CD4-positive, alpha-beta memory T cell (primary cell): ENCODE data around the gene FFAR1. TPM values are rescaled to one million over a fixed set of nuclear protein-coding genes. Genes with fewer than 3 reads are reported as not detected.
A peak's percentile ranks its signal among the peaks of the same experiment; 100 is the strongest.

ENCODE experiments used
- CTCF ChIA-PET: fragments of 350-600 bp; sonication (Branson Sonifier 250); formaldehyde crosslinking; loops from one replicate; lab custom pipeline; 2021; ENCODE audit warnings: inconsistent platforms; ENCODE audit not compliant: partially characterized antibody; lab: Charles Lee
- POLR2A ChIA-PET: fragments of 350-600 bp; sonication (Branson Sonifier 250); formaldehyde crosslinking; loops from one replicate; lab custom pipeline; 2021; ENCODE audit not compliant: partially characterized antibody; lab: Charles Lee
- DNase-seq, 5 donors: peaks; one replicate each; pipeline versions ENCODE4 v3.0.0 to v3.0.0-alpha.2; 2020 to 2022; ENCODE audit warnings: mixed read lengths in 1 of 5
- H3K27ac ChIP-seq: one replicate; pipeline ENCODE4 v1.7.0; 2013; ENCODE audit warnings: low read depth, low read length
- H3K27me3 ChIP-seq: 2 replicates; pipeline ENCODE4 v1.7.0; 2013; ENCODE audit warnings: mild to moderate bottlenecking, low read length, moderate library complexity; ENCODE audit not compliant: insufficient read depth
- H3K36me3 ChIP-seq: 2 replicates; pipeline ENCODE4 v1.7.0; 2013; ENCODE audit warnings: mild to moderate bottlenecking, low read length, moderate library complexity; ENCODE audit not compliant: insufficient read depth
- H3K4me1 ChIP-seq: 2 replicates; pipeline ENCODE4 v1.7.0; 2013; ENCODE audit warnings: mild to moderate bottlenecking, low read length, moderate library complexity; ENCODE audit not compliant: insufficient read depth
- H3K4me3 ChIP-seq, 2 donors: one replicate each; pipeline ENCODE4 v1.7.0; 2013; ENCODE audit warnings: low read length in 2 of 2, mild to moderate bottlenecking in 1 of 2
- H3K9me3 ChIP-seq, 2 donors: one replicate each; pipeline ENCODE4 v1.7.0; 2013; ENCODE audit warnings: low read length in 2 of 2, control low read depth in 1 of 2; ENCODE audit not compliant: control insufficient read depth in 1 of 2
- H3K27ac Mint-ChIP-seq, 7 donors: one replicate each; pipeline ENCODE4 v1.8.0; 2020 to 2021; ENCODE audit warnings: mixed read lengths in 7 of 7, mild to moderate bottlenecking in 6 of 7, inconsistent platforms in 3 of 7, moderate library complexity in 3 of 7
- H3K27me3 Mint-ChIP-seq, 2 donors: one replicate each; pipeline ENCODE4 v1.8.0; 2020 to 2021; ENCODE audit warnings: mixed read lengths in 2 of 2
- H3K36me3 Mint-ChIP-seq, 2 donors: one replicate each; pipeline ENCODE4 v1.8.0; 2020 to 2021; ENCODE audit warnings: mixed read lengths in 2 of 2, inconsistent platforms in 1 of 2, mild to moderate bottlenecking in 1 of 2
- H3K4me1 Mint-ChIP-seq, 4 donors: one replicate each; pipeline ENCODE4 v1.8.0; 2020 to 2021; ENCODE audit warnings: mixed read lengths in 4 of 4, mild to moderate bottlenecking in 1 of 4
- H3K4me3 Mint-ChIP-seq, 8 donors: one replicate each; pipeline ENCODE4 v1.8.0; 2020 to 2021; ENCODE audit warnings: mixed read lengths in 8 of 8, mild to moderate bottlenecking in 7 of 8, moderate library complexity in 6 of 8, inconsistent platforms in 3 of 8
- H3K9me3 Mint-ChIP-seq, 8 donors: one replicate each; pipeline ENCODE4 v1.8.0; 2020 to 2021; ENCODE audit warnings: mixed read lengths in 8 of 8, mild to moderate bottlenecking in 5 of 8, inconsistent platforms in 3 of 8, moderate library complexity in 1 of 8
- intact Hi-C: fragments of 100-400 bp; cut with micrococcal nuclease; formaldehyde crosslinking; loops from one replicate; pipeline ENCODE4 v1.15.1; 2023
- polyA plus RNA-seq, 2 donors: library from polyadenylated mRNA; unstranded; fragments of 300-500 nt; fragmentation: Illumina TruSeq; gene quantifications; one replicate each; pipeline ENCODE4 v1.2.3, GENCODE V29; 2021
- total RNA-seq, 2 experiments: library from RNA; stranded (reverse); gene quantifications; one replicate each; pipeline ENCODE4 v1.2.3, GENCODE V29; 2021

Gene FFAR1
- total and polyA plus RNA-seq, 4 experiments from 2014 or later: not detected

- H3K27me3 ChIP-seq: no peaks in the 10 kb centered on the region
- peak in 1 of 5 donors; percentile 16 for DNase-seq
- H3K4me3 Mint-ChIP-seq: no peak overlapping the region
- peaks cover 9% of the 10 kb centered on the region for H3K4me1 ChIP-seq
- no peak overlapping the region for H3K4me3 ChIP-seq
- ChIA-PET POLR2A (no interaction called here), CTCF (interaction anchor here (1.5 kb wide), 1 partner anchor 8 kb away, joined by 4 read pairs; no protein-coding TSS in a partner anchor)
- H3K27ac ChIP-seq: no peak overlapping the region
- no peaks in the 10 kb centered on the region for H3K9me3 Mint-ChIP-seq
- peaks cover 5 to 9% (median 9%) of the 10 kb centered on the region in 4 donors for H3K4me1 Mint-ChIP-seq
- intact Hi-C loops: no loop called here
- H3K36me3 Mint-ChIP-seq: no peaks in the 10 kb centered on the region
- H3K27me3 Mint-ChIP-seq: peaks cover 4 to 9% of the 10 kb centered on the region in 2 donors
- peak overlapping the region in 1 of 7 donors; percentile 42 for H3K27ac Mint-ChIP-seq
- no peaks in the 10 kb centered on the region for H3K9me3 ChIP-seq
- H3K36me3 ChIP-seq: no peaks in the 10 kb centered on the region
These were observed 13.2 kb downstream of the FFAR1 start for GRCh38 chr19:35360880-35361420.

GRCh38 chr19:35362261-35363000 is 14.7 kb downstream of the FFAR1 start:
- H3K27me3 ChIP-seq: no peaks in the 10 kb centered on the region
- H3K9me3 ChIP-seq: no peaks in the 10 kb centered on the region
- Mint-ChIP-seq H3K27me3 (peaks cover 4 to 9% of the 10 kb centered on the region in 2 donors), H3K27ac (no peak overlapping the region), H3K36me3 (no peaks in the 10 kb centered on the region), H3K4me3 (no peak overlapping the region), H3K9me3 (no peaks in the 10 kb centered on the region), H3K4me1 (peaks cover 5 to 9% (median 7%) of the 10 kb centered on the region in 4 donors)
- peak in 1 of 5 donors; percentile 13 for DNase-seq
- intact Hi-C loops: no loop called here
- no peaks in the 10 kb centered on the region for H3K36me3 ChIP-seq
- H3K4me1 ChIP-seq: peaks cover 9% of the 10 kb centered on the region
- H3K4me3 ChIP-seq: no peak overlapping the region
- ChIA-PET CTCF (interaction anchor here (0.9 to 1.5 kb wide), 2 partner anchors 10 kb away, joined by 3 to 4 read pairs; no protein-coding TSS in a partner anchor), POLR2A (no interaction called here)
- H3K27ac ChIP-seq: no peak overlapping the region

GRCh38 chr19:35363001-35363590 is 15.4 kb downstream of the FFAR1 start:
- no peak for DNase-seq
- no peaks in the 10 kb centered on the region for H3K9me3 ChIP-seq
- Mint-ChIP-seq H3K4me3 (no peak overlapping the region), H3K9me3 (no peaks in the 10 kb centered on the region), H3K27me3 (peaks cover 3 to 7% of the 10 kb centered on the region in 2 donors), H3K4me1 (peaks cover 3 to 4% (median 3%) of the 10 kb centered on the region in 4 donors), H3K36me3 (no peaks in the 10 kb centered on the region), H3K27ac (no peak overlapping the region)
- no peak overlapping the region for H3K4me3 ChIP-seq
- no peaks in the 10 kb centered on the region for H3K36me3 ChIP-seq
- no peaks in the 10 kb centered on the region for H3K27me3 ChIP-seq
- H3K27ac ChIP-seq: no peak overlapping the region
- intact Hi-C loops: no loop called here
- CTCF ChIA-PET: interaction anchor here (0.9 kb wide), 1 partner anchor 10 kb away, joined by 3 read pairs; no protein-coding TSS in a partner anchor
- H3K4me1 ChIP-seq: peaks cover 2% of the 10 kb centered on the region
- POLR2A ChIA-PET: no interaction called here

GRCh38 chr19:35363711-35364425 is 16.2 kb downstream of the FFAR1 start:
- Histone ChIP-seq H3K4me3 (no peak overlapping the region), H3K27me3 (no peaks in the 10 kb centered on the region), H3K4me1 (no peaks in the 10 kb centered on the region), H3K27ac (no peak overlapping the region), H3K36me3 (no peaks in the 10 kb centered on the region), H3K9me3 (no peaks in the 10 kb centered on the region)
- H3K4me1 Mint-ChIP-seq: no peaks in the 10 kb centered on the region
- H3K36me3 Mint-ChIP-seq: no peaks in the 10 kb centered on the region
- ChIA-PET CTCF (no interaction called here), POLR2A (no interaction called here)
- H3K9me3 Mint-ChIP-seq: no peaks in the 10 kb centered on the region
- no peak overlapping the region for H3K27ac Mint-ChIP-seq
- peaks cover 1 to 4% of the 10 kb centered on the region in 2 donors for H3K27me3 Mint-ChIP-seq
- no peak overlapping the region for H3K4me3 Mint-ChIP-seq
- intact Hi-C loops: no loop called here
- no peak for DNase-seq

- no peak overlapping the region for H3K27ac Mint-ChIP-seq
- Histone ChIP-seq H3K4me3 (no peak overlapping the region), H3K36me3 (no peaks in the 10 kb centered on the region), H3K9me3 (no peaks in the 10 kb centered on the region), H3K27me3 (no peaks in the 10 kb centered on the region), H3K27ac (no peak overlapping the region), H3K4me1 (no peaks in the 10 kb centered on the region)
- ChIA-PET CTCF (interaction anchor here (1.5 kb wide), 1 partner anchor 12 kb away, joined by 6 read pairs; no protein-coding TSS in a partner anchor), POLR2A (no interaction called here)
- no peak overlapping the region for H3K4me3 Mint-ChIP-seq
- intact Hi-C loops: no loop called here
- no peak for DNase-seq
- no peaks in the 10 kb centered on the region for H3K4me1 Mint-ChIP-seq
- H3K36me3 Mint-ChIP-seq: no peaks in the 10 kb centered on the region
- no peaks in the 10 kb centered on the region for H3K9me3 Mint-ChIP-seq
- H3K27me3 Mint-ChIP-seq: peaks cover 1 to 4% of the 10 kb centered on the region in 2 donors
These were observed 17.6 kb downstream of the FFAR1 start for GRCh38 chr19:35365303-35365702.

- Mint-ChIP-seq H3K4me1 (no peaks in the 10 kb centered on the region), H3K27ac (no peak overlapping the region), H3K9me3 (no peaks in the 10 kb centered on the region), H3K4me3 (no peak overlapping the region), H3K27me3 (peaks cover 1 to 4% of the 10 kb centered on the region in 2 donors), H3K36me3 (no peaks in the 10 kb centered on the region)
- H3K9me3 ChIP-seq: no peaks in the 10 kb centered on the region
- ChIA-PET POLR2A (no interaction called here), CTCF (interaction anchor here (1.0 kb wide), 1 partner anchor 127 kb away, joined by 3 read pairs; no protein-coding TSS in a partner anchor)
- H3K4me1 ChIP-seq: no peaks in the 10 kb centered on the region
- DNase-seq: no peak
- intact Hi-C loops: no loop called here
- H3K36me3 ChIP-seq: no peaks in the 10 kb centered on the region
- no peaks in the 10 kb centered on the region for H3K27me3 ChIP-seq
- H3K4me3 ChIP-seq: no peak overlapping the region
- no peak overlapping the region for H3K27ac ChIP-seq
These were observed 20.7 kb downstream of the FFAR1 start for GRCh38 chr19:35368378-35368777.

- no peak for DNase-seq
- no peak overlapping the region for H3K4me3 Mint-ChIP-seq
- Histone ChIP-seq H3K27me3 (no peaks in the 10 kb centered on the region), H3K36me3 (no peaks in the 10 kb centered on the region), H3K27ac (no peak overlapping the region), H3K4me1 (no peaks in the 10 kb centered on the region), H3K9me3 (no peaks in the 10 kb centered on the region), H3K4me3 (no peak overlapping the region)
- no peaks in the 10 kb centered on the region for H3K36me3 Mint-ChIP-seq
- peaks cover 1% of the 10 kb centered on the region in 2 donors for H3K27me3 Mint-ChIP-seq
- H3K9me3 Mint-ChIP-seq: no peaks in the 10 kb centered on the region
- H3K4me1 Mint-ChIP-seq: no peaks in the 10 kb centered on the region
- intact Hi-C loops: no loop called here
- no peak overlapping the region for H3K27ac Mint-ChIP-seq
- POLR2A ChIA-PET: no interaction called here
- CTCF ChIA-PET: no interaction called here
These were observed 21.8 kb downstream of the FFAR1 start for GRCh38 chr19:35369522-35369921.
